Ectodermal cell (in vitro differentiated cells): ENCODE results near the gene RPP25.

ENCODE experiments used
- H3K27ac ChIP-seq: 2 replicates; pipeline ENCODE4 v1.7.0; 2013; ENCODE audit warnings: mild to moderate bottlenecking, low read depth, low read length; ENCODE audit not compliant: insufficient read depth, poor library complexity, severe bottlenecking
- H3K27me3 ChIP-seq: 2 replicates; pipeline ENCODE4 v1.7.0; 2013; ENCODE audit warnings: mild to moderate bottlenecking, low read length; ENCODE audit not compliant: insufficient read depth, control insufficient read depth, poor library complexity, severe bottlenecking
- H3K36me3 ChIP-seq: one replicate; pipeline ENCODE4 v1.7.0; 2013; ENCODE audit warnings: low read length; ENCODE audit not compliant: control insufficient read depth, insufficient read depth
- H3K4me1 ChIP-seq: one replicate; pipeline ENCODE4 v1.7.0; 2013; ENCODE audit warnings: low read length; ENCODE audit not compliant: control insufficient read depth, insufficient read depth
- H3K4me3 ChIP-seq: 2 replicates; pipeline ENCODE4 v1.7.0; 2013; ENCODE audit warnings: low read depth, low read length, control low read depth; ENCODE audit not compliant: insufficient read depth
- H3K9me3 ChIP-seq: 2 replicates; pipeline ENCODE4 v1.7.0; 2013; ENCODE audit warnings: mild to moderate bottlenecking, low read length, moderate library complexity; ENCODE audit not compliant: control insufficient read depth
- WGBS, 2 experiments: methylation state at CpG; one replicate each; pipeline ENCODE4 v1.1.7; 2013; ENCODE audit warnings: missing lambda C conversion rate in 2 of 2; 5-methylcytosine and 5-hydroxymethylcytosine counted together

The RPP25 gene

DNA sequence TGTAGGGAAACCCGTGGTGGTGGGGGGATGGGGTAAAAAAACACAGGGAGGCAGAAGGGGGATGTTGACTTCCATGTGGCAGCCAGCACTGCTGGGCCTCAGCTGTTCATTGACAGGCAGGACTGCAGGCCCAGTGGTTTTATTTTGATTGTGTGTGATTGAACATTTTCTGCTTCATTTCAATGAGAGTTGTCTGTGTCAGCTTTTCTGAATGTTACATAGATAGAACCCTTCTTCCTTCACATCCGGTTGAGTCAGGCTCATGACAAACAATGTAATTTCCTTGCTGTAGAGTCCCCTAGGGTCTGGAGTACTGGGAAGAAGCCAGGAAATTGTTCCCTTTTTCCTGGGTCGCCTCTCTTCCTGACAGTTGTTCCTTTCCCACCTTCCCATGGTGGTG is 8.2 kb upstream of the RPP25 start:
- Histone ChIP-seq H3K27me3 (peaks cover 18% of the 10 kb centered on the region), H3K27ac (no peak overlapping the region), H3K36me3 (no peaks in the 10 kb centered on the region), H3K9me3 (no peaks in the 10 kb centered on the region), H3K4me1 (no peaks in the 10 kb centered on the region), H3K4me3 (no peak overlapping the region)
- 38 to 46% methylated on average over 3 of the region's 3 CpGs for WGBS, 2 experiments

GRCh38 chr15:74963213-74963612 is 6.6 kb upstream of the RPP25 start:
- peaks cover 7% of the 10 kb centered on the region for H3K4me1 ChIP-seq
- peaks cover 34% of the 10 kb centered on the region for H3K27me3 ChIP-seq
- WGBS, 2 experiments, result 91 to 95% methylated on average over 4 of the region's 4 CpGs
- no peaks in the 10 kb centered on the region for H3K9me3 ChIP-seq
- H3K36me3 ChIP-seq, result no peaks in the 10 kb centered on the region
- H3K4me3 ChIP-seq, result no peak overlapping the region
- H3K27ac ChIP-seq, result no peak overlapping the region

DNA sequence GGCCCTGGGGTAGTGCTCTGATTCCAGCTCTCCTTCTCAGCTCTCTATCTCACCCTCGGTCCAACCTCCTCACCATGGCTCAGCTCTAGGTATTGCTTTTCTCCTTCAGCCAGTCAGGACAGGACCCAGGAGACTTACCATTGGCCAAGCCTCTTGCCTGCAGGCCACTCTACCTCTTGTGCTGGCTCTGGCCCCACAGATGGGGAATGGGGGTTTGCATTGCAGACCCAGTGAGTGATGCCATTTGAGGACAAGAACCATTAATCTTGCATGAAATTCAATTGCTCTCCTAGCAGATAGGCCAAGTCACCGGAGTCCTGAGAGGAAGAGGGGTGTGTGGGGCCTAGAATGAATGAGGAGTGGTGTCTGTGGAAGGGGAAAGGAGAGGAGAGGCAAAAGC is 6.1 kb upstream of the RPP25 start:
- peaks cover 7% of the 10 kb centered on the region for H3K4me1 ChIP-seq
- peaks cover 39% of the 10 kb centered on the region for H3K27me3 ChIP-seq
- H3K36me3 ChIP-seq, result no peaks in the 10 kb centered on the region
- no peak overlapping the region for H3K4me3 ChIP-seq
- no peaks in the 10 kb centered on the region for H3K9me3 ChIP-seq
- WGBS, 2 experiments, result 64 to 71% methylated on average over 2 of the region's 2 CpGs
- H3K27ac ChIP-seq, result no peak overlapping the region

GRCh38 chr15:74962219-74962618 is 5.6 kb upstream of the RPP25 start:
- no peaks in the 10 kb centered on the region for H3K36me3 ChIP-seq
- H3K4me3 ChIP-seq, result no peak overlapping the region
- 90 to 91% methylated on average over 8 of the region's 8 CpGs for WGBS, 2 experiments
- H3K9me3 ChIP-seq, result no peaks in the 10 kb centered on the region
- no peak overlapping the region for H3K27ac ChIP-seq
- H3K4me1 ChIP-seq, result peaks cover 7% of the 10 kb centered on the region
- H3K27me3 ChIP-seq, result peaks cover 43% of the 10 kb centered on the region

- 90 to 94% methylated on average over 5 of the region's 5 CpGs for WGBS, 2 experiments
- H3K9me3 ChIP-seq, result no peaks in the 10 kb centered on the region
- peaks cover 49% of the 10 kb centered on the region for H3K27me3 ChIP-seq
- H3K27ac ChIP-seq, result no peak overlapping the region
- no peak overlapping the region for H3K4me3 ChIP-seq
- H3K36me3 ChIP-seq, result no peaks in the 10 kb centered on the region
- H3K4me1 ChIP-seq, result peaks cover 7% of the 10 kb centered on the region
Measured at GRCh38 chr15:74961616-74962015, 5.0 kb upstream of the RPP25 start.

GRCh38 chr15:74960995-74961588 is 4.5 kb upstream of the RPP25 start:
- Histone ChIP-seq H3K27me3 (peaks cover 55% of the 10 kb centered on the region), H3K36me3 (no peaks in the 10 kb centered on the region), H3K4me1 (peaks cover 7% of the 10 kb centered on the region), H3K27ac (no peak overlapping the region), H3K4me3 (no peak overlapping the region), H3K9me3 (no peaks in the 10 kb centered on the region)
- WGBS, 2 experiments, result 89 to 93% methylated on average over 2 to 3 of the region's 3 CpGs

DNA sequence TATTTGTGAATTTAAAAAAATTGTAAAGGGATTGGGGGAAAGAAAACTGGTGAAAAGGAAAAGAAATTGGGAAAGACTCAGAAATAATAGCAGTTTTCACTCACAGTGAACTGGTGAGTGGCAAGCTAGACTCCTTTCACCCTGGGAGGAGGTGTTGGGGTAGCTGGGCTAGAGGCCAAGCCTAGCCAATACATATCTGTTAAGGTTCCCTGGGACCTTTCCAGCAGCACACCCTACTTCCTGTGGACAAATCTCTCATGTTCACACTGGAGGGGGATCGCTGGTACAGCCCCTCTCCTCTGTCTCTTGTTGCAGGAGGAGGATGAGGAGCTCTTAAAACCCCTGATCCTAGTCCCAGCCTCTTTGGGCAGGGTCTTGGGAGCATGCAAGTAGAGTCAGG is 3.7 kb upstream of the RPP25 start:
- H3K4me3 ChIP-seq, result no peak overlapping the region
- H3K4me1 ChIP-seq, result peaks cover 14% of the 10 kb centered on the region
- H3K27ac ChIP-seq, result no peak overlapping the region
- peaks cover 63% of the 10 kb centered on the region for H3K27me3 ChIP-seq
- no peaks in the 10 kb centered on the region for H3K36me3 ChIP-seq
- no peaks in the 10 kb centered on the region for H3K9me3 ChIP-seq
- 86 to 100% methylated on average over 1 of the region's 1 CpG for WGBS, 2 experiments

DNA sequence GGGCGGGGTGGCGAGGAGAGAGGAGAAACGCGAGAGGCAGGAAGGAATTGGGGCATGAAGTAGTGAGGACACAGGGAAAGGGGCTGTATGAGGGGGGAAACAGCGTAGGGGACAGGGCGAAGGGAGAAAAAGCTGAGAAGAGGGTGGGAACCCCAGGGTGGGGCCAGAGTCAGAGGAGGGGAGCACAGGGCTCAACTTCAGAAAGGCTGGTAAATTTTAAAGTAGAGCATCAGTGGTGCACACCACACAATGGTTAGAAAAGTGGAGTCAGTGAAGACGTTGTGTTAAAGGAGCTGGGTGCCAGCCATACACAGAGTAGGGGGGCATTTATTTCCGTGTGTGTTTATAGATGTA is 3.0 kb upstream of the RPP25 start:
- Histone ChIP-seq H3K4me3 (peak overlapping the region; percentile 33), H3K9me3 (no peaks in the 10 kb centered on the region), H3K27ac (no peak overlapping the region), H3K27me3 (peaks cover 70% of the 10 kb centered on the region), H3K4me1 (peaks cover 21% of the 10 kb centered on the region), H3K36me3 (no peaks in the 10 kb centered on the region)
- 13% methylated on average over 7 to 8 of the region's 8 CpGs for WGBS, 2 experiments

DNA sequence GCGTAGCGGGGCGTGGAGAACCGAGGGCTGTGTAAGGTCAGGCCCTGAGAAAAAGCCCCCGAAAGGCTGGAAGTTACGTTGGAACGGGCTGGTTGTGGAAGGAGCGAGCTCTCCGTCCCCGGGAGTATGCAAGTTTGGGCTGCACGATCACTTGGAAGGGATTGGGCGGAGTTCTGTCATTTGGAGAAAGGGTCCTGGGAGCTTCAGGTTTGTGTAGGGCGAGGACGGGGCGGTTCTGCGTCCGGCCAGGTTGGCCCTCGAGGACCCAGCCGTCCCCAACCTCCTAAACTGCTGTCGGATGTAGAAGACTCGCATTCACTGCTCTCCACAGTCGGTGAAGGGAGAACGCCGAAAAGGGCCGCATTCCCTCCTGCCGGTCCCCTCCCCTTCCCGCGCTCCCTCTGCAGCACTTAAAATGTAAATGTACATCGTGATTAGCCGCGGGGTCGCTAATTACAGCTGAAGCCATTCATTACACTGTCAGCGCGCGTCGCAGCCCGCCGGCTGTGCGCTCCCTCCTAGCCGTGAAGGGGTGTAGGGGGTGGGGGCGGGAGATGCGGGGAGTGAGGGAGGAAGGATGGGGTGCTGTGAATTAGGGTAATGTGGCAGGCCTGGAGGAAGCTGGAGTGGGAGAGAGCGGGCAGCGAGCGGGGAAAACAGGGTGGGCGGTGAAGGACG is 2.5 kb upstream of the RPP25 start:
- WGBS, 2 experiments, result 1 to 2% methylated on average over 47 of the region's 47 CpGs
- Histone ChIP-seq H3K36me3 (no peaks in the 10 kb centered on the region), H3K27me3 (peaks cover 72% of the 10 kb centered on the region), H3K4me1 (peaks cover 24% of the 10 kb centered on the region), H3K27ac (no peak overlapping the region), H3K4me3 (peak overlapping the region; percentile 33), H3K9me3 (no peaks in the 10 kb centered on the region)

DNA sequence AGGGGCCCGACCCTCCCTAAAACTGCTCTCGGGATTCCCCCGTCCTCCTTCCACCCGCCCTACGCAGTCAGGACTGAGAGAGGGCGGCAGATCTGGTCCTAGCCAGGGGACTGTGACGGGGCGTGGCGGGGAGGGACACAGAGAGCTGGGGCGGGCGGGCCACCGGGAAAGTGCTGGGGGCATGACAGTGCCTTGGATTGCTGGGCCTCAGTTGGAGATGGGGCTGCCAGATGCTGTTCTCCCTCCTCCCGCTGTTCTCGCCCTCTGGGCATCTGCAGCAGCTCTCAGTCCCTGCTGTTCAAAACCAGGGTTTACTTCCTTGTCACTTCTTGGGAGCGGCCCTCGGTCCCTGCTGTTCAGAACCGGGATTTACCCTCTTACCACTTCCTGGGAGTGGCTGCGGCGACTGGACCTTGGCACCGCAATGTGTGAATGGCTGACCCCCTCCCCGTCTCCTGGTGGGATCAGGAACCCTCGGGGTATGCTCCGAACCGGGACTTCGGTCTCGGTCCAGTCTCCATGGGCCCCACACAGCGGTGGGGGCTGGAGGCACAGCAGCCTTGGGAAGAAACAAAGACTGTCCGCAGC is 1.8 kb upstream of the RPP25 start:
- Histone ChIP-seq H3K9me3 (no peaks in the 10 kb centered on the region), H3K4me1 (peaks cover 24% of the 10 kb centered on the region), H3K4me3 (peak overlapping the region; percentile 33), H3K27me3 (peaks cover 72% of the 10 kb centered on the region), H3K27ac (no peak overlapping the region), H3K36me3 (no peaks in the 10 kb centered on the region)
- 1% methylated on average over 28 of the region's 28 CpGs for WGBS, 2 experiments
